ENCODE results near the gene ABCG1. TPM values are rescaled to one million over a fixed set of nuclear protein-coding genes. Genes with fewer than 3 reads are reported as not detected.

Gene ABCG1
- total and polyA plus RNA-seq, 2 of the 4 experiments (the other 2 are of a cell fraction), result 0.19 to 0.36 TPM

DNA sequence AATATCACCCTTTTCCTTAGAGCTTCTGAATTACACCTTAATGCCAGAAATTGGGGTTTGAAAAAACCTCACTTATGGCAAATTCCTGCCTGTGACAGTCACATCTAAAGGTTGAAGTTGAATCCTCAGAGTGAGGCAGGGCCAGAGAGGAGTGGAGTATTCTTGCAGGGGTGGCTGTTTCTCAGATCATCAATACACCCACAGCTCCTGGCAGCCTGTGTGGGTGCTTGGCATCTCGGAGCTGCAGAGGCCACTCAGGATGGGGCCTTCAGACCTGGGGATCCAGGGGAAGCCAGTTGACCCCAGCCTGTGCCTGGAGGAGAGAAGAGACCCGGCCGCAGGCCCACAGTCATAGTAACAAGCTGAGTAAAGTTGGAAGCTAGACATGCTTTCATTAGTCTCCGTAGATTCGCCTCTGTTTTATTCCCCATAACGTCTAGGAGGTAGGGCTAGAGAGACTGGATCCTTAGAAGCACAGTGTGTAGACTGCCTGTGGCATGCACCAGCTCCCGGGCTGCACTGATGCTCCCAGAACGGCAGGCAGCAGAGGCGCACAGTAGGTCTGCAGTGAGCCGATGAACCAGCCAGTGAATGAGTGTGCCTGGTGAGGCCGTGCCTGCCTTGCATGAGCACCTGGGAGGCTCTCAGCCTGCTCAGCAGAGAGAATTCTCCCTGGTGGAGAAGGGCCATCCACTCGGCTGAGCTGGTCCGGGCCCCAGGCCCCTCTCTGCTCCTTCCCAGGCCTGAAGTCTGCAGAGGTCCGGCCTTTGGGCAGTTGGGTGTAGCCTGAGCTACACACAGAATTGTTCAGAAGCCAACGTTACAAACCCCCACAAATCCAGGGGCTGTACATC lies 53.4 kb downstream of the ABCG1 start:
- Histone ChIP-seq H3K27me3 (ENCODE audit: control insufficient read depth, insufficient read depth, low read length) (no peaks in the 10 kb centered on the region; the same call in none of the 2 replicates), H4K8ac (ENCODE audit: low read depth in 2 of 2, low read length in 2 of 2) (no peak overlapping the region), H3K4me2 (ENCODE audit: low read depth, low read length) (no peak overlapping the region), H3K4me1 (ENCODE audit: control insufficient read depth, insufficient read depth, low read length) (peaks cover 3% of the 10 kb centered on the region; the same call in 1 of the 2 replicates), H3K4ac (ENCODE audit: low read depth, low read length) (no peak overlapping the region), H2BK5ac (ENCODE audit: low read depth, low read length, poor library complexity, severe bottlenecking) (no peak overlapping the region), H3K9ac (ENCODE audit: low read depth, low read length) (no peak overlapping the region), H3K27ac (ENCODE audit: insufficient read depth, low read length) (no peak overlapping the region), H4K5ac (ENCODE audit: low read depth, low read length) (no peak overlapping the region), H2AFZ (replicated peaks; ENCODE audit: low read length, poor library complexity) (no peak overlapping the region), H4K91ac (ENCODE audit: insufficient read depth, low read depth, low read length) (no peak overlapping the region), H4K20me1 (ENCODE audit: insufficient read depth, low read length) (no peaks in the 10 kb centered on the region), H3K23ac (ENCODE audit: low read depth, low read length) (no peak overlapping the region), H3K14ac (replicated peaks; ENCODE audit: low read depth, low read length) (no peak overlapping the region), H3K9me3 (ENCODE audit: control insufficient read depth, insufficient read depth, low read length) (no peaks in the 10 kb centered on the region), H3K9me1 (ENCODE audit: insufficient read depth, low read length) (peaks cover 4% of the 10 kb centered on the region; the same call in 1 of the 2 replicates), H3K18ac (ENCODE audit: low read depth, low read length) (no peak overlapping the region), H3K79me1 (ENCODE audit: low read depth in 1 of 2, low read length in 2 of 2) (no peaks in the 10 kb centered on the region), H2BK120ac (ENCODE audit: low read depth, low read length) (no peak overlapping the region), H2AK5ac (ENCODE audit: low read depth, low read length) (no peak overlapping the region), H2AK9ac (replicated peaks; ENCODE audit: low read depth, low read length, poor library complexity) (no peak overlapping the region), H2BK15ac (ENCODE audit: low read depth, low read length) (no peak overlapping the region), H2BK20ac (ENCODE audit: low read depth, low read length) (no peak overlapping the region), H3K36me3 (ENCODE audit: control insufficient read depth, insufficient read depth, low read length) (peaks cover 14% of the 10 kb centered on the region; the same call in 1 of the 2 replicates), H3K4me3 (ENCODE audit: insufficient read depth, low read depth, low read length) (no peak overlapping the region), H3K56ac (ENCODE audit: extremely low read depth, insufficient read depth, low read length) (no peak overlapping the region)
- ATAC-seq (ENCODE audit: low read depth) (no peak), DNase-seq (no peak)
- dilution Hi-C loops (cut with HindIII; ENCODE audit: low sequenced_read_pairs, unreplicated experiment), result no loop called here
- TF ChIP-seq CTCF (conservative IDR thresholded peaks at IDR 0.05; ENCODE audit: low read depth, low read length) (no peak), BHLHE40 (IDR thresholded peaks at IDR 0.05; ENCODE audit: low read depth, low read length) (no peak), CEBPB (IDR thresholded peaks at IDR 0.05; ENCODE audit: low read depth, low read length) (no peak), FOS (IDR thresholded peaks at IDR 0.05; ENCODE audit: low read depth, low read length) (no peak), SMC3 (IDR thresholded peaks at IDR 0.05; ENCODE audit: low read depth, low read length) (no peak), RFX5 (IDR thresholded peaks at IDR 0.05; ENCODE audit: low read depth, low read length) (no peak), MXI1 (IDR thresholded peaks at IDR 0.05; ENCODE audit: borderline replicate concordance, low read depth, low read length) (no peak), MAZ (IDR thresholded peaks at IDR 0.05; ENCODE audit: borderline replicate concordance, low read depth, low read length) (no peak), RCOR1 (IDR thresholded peaks at IDR 0.05; ENCODE audit: insufficient replicate concordance, low read length) (no peak), POLR2A (IDR thresholded peaks at IDR 0.05; ENCODE audit: low read depth, low read length) (no peak)
- TF ChIP-seq, protein P1, sequence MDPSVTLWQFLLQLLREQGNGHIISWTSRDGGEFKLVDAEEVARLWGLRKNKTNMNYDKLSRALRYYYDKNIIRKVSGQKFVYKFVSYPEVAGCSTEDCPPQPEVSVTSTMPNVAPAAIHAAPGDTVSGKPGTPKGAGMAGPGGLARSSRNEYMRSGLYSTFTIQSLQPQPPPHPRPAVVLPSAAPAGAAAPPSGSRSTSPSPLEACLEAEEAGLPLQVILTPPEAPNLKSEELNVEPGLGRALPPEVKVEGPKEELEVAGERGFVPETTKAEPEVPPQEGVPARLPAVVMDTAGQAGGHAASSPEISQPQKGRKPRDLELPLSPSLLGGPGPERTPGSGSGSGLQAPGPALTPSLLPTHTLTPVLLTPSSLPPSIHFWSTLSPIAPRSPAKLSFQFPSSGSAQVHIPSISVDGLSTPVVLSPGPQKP (IDR thresholded peaks at IDR 0.05; ENCODE audit: borderline replicate concordance, low read depth, low read length), result no peak
- in situ Hi-C loops (cut with MboI; ENCODE audit: low sequenced_read_pairs), result no loop called here
- no TSS peak for BruUV-seq (replicated peaks)
- ChIA-PET POLR2A (ENCODE audit: unreplicated experiment) (no interaction called here), CTCF (no interaction called here)
- intact Hi-C loops (cut with micrococcal nuclease), result no loop called here
- 75% methylated on average over 5 of the region's 15 CpGs; no CpG with 5 or more reads in 1 of the 2 experiments for WGBS, 2 experiments (ENCODE audit: extremely low coverage in 2 of 2, insufficient read length in 1 of 2)
